SU-DHL-6 (cell line): ENCODE measurements around the gene PSME2.

Experiments used
- EZH2phosphoT487 ChIP-seq: fragments of 200-600 bp; sonication (generic), shearing (Covaris generic); conservative IDR thresholded peaks from 2 replicates; pipeline ENCODE4 v1.6.1; 2018; ENCODE audit warnings: mild to moderate bottlenecking, antibody characterized with exemption, low read length, moderate library complexity, mixed read lengths
- TF ChIP-seq, protein P1 (sequence below): fragments of 200-600 bp; sonication (generic); IDR thresholded peaks from one replicate; pipeline ENCODE4 v1.5.1; 2017; ENCODE audit warnings: antibody characterized with exemption, mild to moderate bottlenecking, low read length, moderate library complexity; ENCODE audit not compliant: insufficient read depth, poor library complexity, severe bottlenecking

DNA sequence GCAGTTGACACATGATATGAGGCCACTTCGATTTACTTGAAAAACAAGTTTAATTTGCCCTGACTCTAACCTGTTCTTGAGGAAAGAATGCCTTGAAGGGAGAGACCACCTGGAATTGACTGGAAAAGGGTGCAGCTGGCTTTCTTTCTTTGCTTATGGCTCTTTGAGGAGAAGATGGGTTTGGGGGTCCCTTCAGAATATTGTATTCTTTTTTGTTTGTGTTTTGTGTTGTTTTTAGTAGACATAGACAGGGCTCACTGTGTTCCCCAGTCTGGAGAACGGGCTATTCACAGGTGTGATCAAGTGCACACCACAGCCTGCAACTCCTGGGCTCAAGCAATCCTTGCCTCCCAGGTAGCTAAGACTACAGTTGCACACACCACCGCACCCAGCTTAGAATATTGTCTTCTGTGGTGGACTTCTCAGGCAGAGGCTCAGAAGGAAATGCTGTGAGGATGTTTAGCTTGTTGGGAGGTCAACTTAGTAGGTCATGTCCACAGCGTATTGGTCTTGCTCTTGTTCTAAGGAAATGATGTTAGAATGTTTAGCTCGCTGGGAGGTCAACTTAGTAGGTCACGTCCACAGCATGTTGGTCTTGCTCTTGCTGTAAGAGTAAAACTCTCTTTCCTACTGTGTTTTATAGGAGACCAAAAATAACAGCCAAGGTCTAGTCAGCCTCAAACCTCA, 30.1 kb downstream of the PSME2 start:
- TF ChIP-seq, protein P1, sequence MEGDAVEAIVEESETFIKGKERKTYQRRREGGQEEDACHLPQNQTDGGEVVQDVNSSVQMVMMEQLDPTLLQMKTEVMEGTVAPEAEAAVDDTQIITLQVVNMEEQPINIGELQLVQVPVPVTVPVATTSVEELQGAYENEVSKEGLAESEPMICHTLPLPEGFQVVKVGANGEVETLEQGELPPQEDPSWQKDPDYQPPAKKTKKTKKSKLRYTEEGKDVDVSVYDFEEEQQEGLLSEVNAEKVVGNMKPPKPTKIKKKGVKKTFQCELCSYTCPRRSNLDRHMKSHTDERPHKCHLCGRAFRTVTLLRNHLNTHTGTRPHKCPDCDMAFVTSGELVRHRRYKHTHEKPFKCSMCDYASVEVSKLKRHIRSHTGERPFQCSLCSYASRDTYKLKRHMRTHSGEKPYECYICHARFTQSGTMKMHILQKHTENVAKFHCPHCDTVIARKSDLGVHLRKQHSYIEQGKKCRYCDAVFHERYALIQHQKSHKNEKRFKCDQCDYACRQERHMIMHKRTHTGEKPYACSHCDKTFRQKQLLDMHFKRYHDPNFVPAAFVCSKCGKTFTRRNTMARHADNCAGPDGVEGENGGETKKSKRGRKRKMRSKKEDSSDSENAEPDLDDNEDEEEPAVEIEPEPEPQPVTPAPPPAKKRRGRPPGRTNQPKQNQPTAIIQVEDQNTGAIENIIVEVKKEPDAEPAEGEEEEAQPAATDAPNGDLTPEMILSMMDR, result no peak
- TF ChIP-seq EZH2phosphoT487, result no peak
